ENCODE data around the gene SSTR4. TPM values are rescaled to one million over a fixed set of nuclear protein-coding genes. Genes with fewer than 3 reads are reported as not detected.

Gene SSTR4
- total RNA-seq, 3 donors from 2014 or later (not counting 1 experiment from before 2014, with no cell fraction given), result not detected

GRCh38 chr20:23029324-23029723 lies 5.8 kb upstream of the SSTR4 start:
- 62% methylated on average over 3 of the region's 4 CpGs for WGBS (ENCODE audit: insufficient coverage)
- H3K4me1 ChIP-seq (ENCODE audit: control insufficient read depth, insufficient read depth, low read length), result no peaks in the 10 kb centered on the region
- no peaks in the 10 kb centered on the region for H3K4me1 Mint-ChIP-seq

GRCh38 chr20:23031346-23031745 lies 3.8 kb upstream of the SSTR4 start:
- intact Hi-C loops (cut with micrococcal nuclease), result no loop called here
- no peak overlapping the region for H3K4me3 Mint-ChIP-seq

More at GRCh38 chr20:23029324-23029723, 5.8 kb upstream of the SSTR4 start:
- no peaks in the 10 kb centered on the region for H3K36me3 Mint-ChIP-seq
- no peak for ATAC-seq
- no peak overlapping the region for H3K4me3 Mint-ChIP-seq
- no peak for TF ChIP-seq CTCF (IDR thresholded peaks at IDR 0.05)
- no peak for DNase-seq
- H3K4me3 ChIP-seq (ENCODE audit: low read length), result no peak overlapping the region
- no peaks in the 10 kb centered on the region for H3K9me3 Mint-ChIP-seq
- no peak overlapping the region for H3K27ac ChIP-seq (ENCODE audit: low read length)
- H3K27me3 Mint-ChIP-seq (ENCODE audit: low read depth in 2 of 2), result peaks cover 6 to 41% of the 10 kb centered on the region in 2 donors
- intact Hi-C loops (cut with micrococcal nuclease), result no loop called here
- H3K36me3 ChIP-seq (ENCODE audit: control insufficient read depth, insufficient read depth, low read length), result no peaks in the 10 kb centered on the region
- H3K27ac Mint-ChIP-seq, result no peak overlapping the region
- H3K27me3 ChIP-seq (ENCODE audit: control insufficient read depth, insufficient read depth, low read length), result no peaks in the 10 kb centered on the region
- no peaks in the 10 kb centered on the region for H3K9me3 ChIP-seq (ENCODE audit: control insufficient read depth, insufficient read depth, low read length)

GRCh38 chr20:23032056-23032749 lies 2.9 kb upstream of the SSTR4 start:
- H3K36me3 Mint-ChIP-seq, result no peaks in the 10 kb centered on the region
- H3K27me3 Mint-ChIP-seq (ENCODE audit: low read depth in 2 of 2), result peaks cover 18 to 46% of the 10 kb centered on the region in 2 donors
- no peak for TF ChIP-seq CTCF (IDR thresholded peaks at IDR 0.05)
- no peak overlapping the region for H3K27ac Mint-ChIP-seq
- Histone ChIP-seq H3K27ac (ENCODE audit: low read length) (no peak overlapping the region), H3K27me3 (ENCODE audit: control insufficient read depth, insufficient read depth, low read length) (peaks cover 3% of the 10 kb centered on the region), H3K36me3 (ENCODE audit: control insufficient read depth, insufficient read depth, low read length) (no peaks in the 10 kb centered on the region), H3K4me3 (ENCODE audit: low read length) (no peak overlapping the region), H3K4me1 (ENCODE audit: control insufficient read depth, insufficient read depth, low read length) (no peaks in the 10 kb centered on the region), H3K9me3 (ENCODE audit: control insufficient read depth, insufficient read depth, low read length) (no peaks in the 10 kb centered on the region)
- no peak for ATAC-seq
- 63% methylated on average over 6 of the region's 6 CpGs for WGBS (ENCODE audit: insufficient coverage)
- H3K4me3 Mint-ChIP-seq, result no peak overlapping the region
- DNase-seq, result no peak
- intact Hi-C loops (cut with micrococcal nuclease), result no loop called here
- no peaks in the 10 kb centered on the region for H3K4me1 Mint-ChIP-seq
- H3K9me3 Mint-ChIP-seq, result no peaks in the 10 kb centered on the region

More at GRCh38 chr20:23031346-23031745, 3.8 kb upstream of the SSTR4 start:
- no peaks in the 10 kb centered on the region for H3K9me3 Mint-ChIP-seq
- H3K27ac ChIP-seq (ENCODE audit: low read length), result no peak overlapping the region
- H3K27me3 Mint-ChIP-seq (ENCODE audit: low read depth in 2 of 2), result peaks cover 11 to 44% of the 10 kb centered on the region in 2 donors
- WGBS (ENCODE audit: insufficient coverage), result 85% methylated on average over 6 of the region's 6 CpGs
- H3K4me1 Mint-ChIP-seq, result no peaks in the 10 kb centered on the region
- H3K9me3 ChIP-seq (ENCODE audit: control insufficient read depth, insufficient read depth, low read length), result no peaks in the 10 kb centered on the region
- H3K36me3 Mint-ChIP-seq, result no peaks in the 10 kb centered on the region
- H3K36me3 ChIP-seq (ENCODE audit: control insufficient read depth, insufficient read depth, low read length), result no peaks in the 10 kb centered on the region
- no peak overlapping the region for H3K27ac Mint-ChIP-seq
- no peak for DNase-seq
- no peak for TF ChIP-seq CTCF (IDR thresholded peaks at IDR 0.05)
- H3K4me1 ChIP-seq (ENCODE audit: control insufficient read depth, insufficient read depth, low read length), result no peaks in the 10 kb centered on the region
- no peak overlapping the region for H3K4me3 ChIP-seq (ENCODE audit: low read length)
- peaks cover under 1% of the 10 kb centered on the region for H3K27me3 ChIP-seq (ENCODE audit: control insufficient read depth, insufficient read depth, low read length)
- ATAC-seq, result no peak

GRCh38 chr20:23032750-23033078 lies 2.4 kb upstream of the SSTR4 start:
- no peak overlapping the region for H3K4me3 ChIP-seq (ENCODE audit: low read length)
- H3K36me3 Mint-ChIP-seq, result no peaks in the 10 kb centered on the region
- TF ChIP-seq CTCF (IDR thresholded peaks at IDR 0.05), result no peak
- no peaks in the 10 kb centered on the region for H3K9me3 ChIP-seq (ENCODE audit: control insufficient read depth, insufficient read depth, low read length)
- no peaks in the 10 kb centered on the region for H3K9me3 Mint-ChIP-seq
- 11% methylated on average over 5 of the region's 5 CpGs for WGBS (ENCODE audit: insufficient coverage)
- intact Hi-C loops (cut with micrococcal nuclease), result no loop called here
- H3K27ac ChIP-seq (ENCODE audit: low read length), result no peak overlapping the region
- no peak overlapping the region for H3K27ac Mint-ChIP-seq
- no peaks in the 10 kb centered on the region for H3K36me3 ChIP-seq (ENCODE audit: control insufficient read depth, insufficient read depth, low read length)
- no peak for DNase-seq
- peaks cover 3% of the 10 kb centered on the region for H3K27me3 ChIP-seq (ENCODE audit: control insufficient read depth, insufficient read depth, low read length)
- peaks cover 20 to 46% of the 10 kb centered on the region in 2 donors for H3K27me3 Mint-ChIP-seq (ENCODE audit: low read depth in 2 of 2)
- no peaks in the 10 kb centered on the region for H3K4me1 ChIP-seq (ENCODE audit: control insufficient read depth, insufficient read depth, low read length)
- no peak for ATAC-seq
- H3K4me3 Mint-ChIP-seq, result no peak overlapping the region
- H3K4me1 Mint-ChIP-seq, result no peaks in the 10 kb centered on the region

Measured in natural killer cell (primary cell).